GM12892 (cell line): Measurements from ENCODE around the gene WEE1.

Experiments
- POLR2A ChIP-seq: IDR thresholded peaks from 2 replicates; pipeline ENCODE4 v1.6.1; 2011; ENCODE audit warnings: low read depth, low read length, control low read depth
- POLR2AphosphoS5 ChIP-seq: IDR thresholded peaks from 2 replicates; pipeline ENCODE4 v1.6.1; 2011; ENCODE audit warnings: low read depth, low read length, control low read depth
- TAF1 ChIP-seq: IDR thresholded peaks from 2 replicates; pipeline ENCODE4 v1.6.1; 2011; ENCODE audit warnings: low read depth, mild to moderate bottlenecking, control low read depth, low read length, borderline replicate concordance

GRCh38 chr11:9633679-9634078, 60.2 kb downstream of the WEE1 start:
- TF ChIP-seq POLR2A (no peak), TAF1 (no peak), POLR2AphosphoS5 (no peak)
